Measurements from ENCODE around the gene PTPN23.

- no peak for TF ChIP-seq EZH2phosphoT487 (IDR thresholded peaks at IDR 0.05; ENCODE audit: borderline replicate concordance, low read depth, low read length)
- no peak for TF ChIP-seq CTCF (conservative IDR thresholded peaks at IDR 0.05; ENCODE audit: low read length)
Measured at GRCh38 chr3:47408839-47409229, 28.0 kb downstream of the PTPN23 start.
